ENCODE measurements around the gene MTA3.

The MTA3 gene

GRCh38 chr2:42792087-42792582 lies 223.7 kb downstream of the MTA3 start:
- peak overlapping the region; percentile 57 for H3K27ac ChIP-seq (replicated peaks)
- H3K27me3 ChIP-seq (ENCODE audit: insufficient read depth, poor library complexity, severe bottlenecking): no peaks in the 10 kb centered on the region
- peak overlapping the region; percentile 52 for H3K4me3 ChIP-seq (replicated peaks; ENCODE audit: insufficient read depth, low read length)
- peak; percentile 36 to 72 for DNase-seq (ENCODE audit: low read depth in 1 of 2, low spot score in 1 of 2)
- TF ChIP-seq POLR2AphosphoS5 (IDR thresholded peaks at IDR 0.05; ENCODE audit: low read depth) (peak; percentile 57), SPI1 (IDR thresholded peaks at IDR 0.05; ENCODE audit: borderline replicate concordance, low read depth) (peak; percentile 93), CTCF (IDR thresholded peaks at IDR 0.05; ENCODE audit: insufficient read depth, low read length) (no peak), REST (IDR thresholded peaks at IDR 0.05; ENCODE audit: insufficient replicate concordance, low read depth) (no peak)

GRCh38 chr2:42792583-42793333 lies 224.3 kb downstream of the MTA3 start, which contains the start of gene HAAO:
HAAO (minus strand) TSS chr2:42792583; CDS start chr2:42792536, 47 bp downstream.
- peak within 1 kb of the TSS; percentile 57 for H3K27ac ChIP-seq (replicated peaks)
- DNase-seq (ENCODE audit: low read depth in 1 of 2, low spot score in 1 of 2): no peak
- peak within 1 kb of the TSS; percentile 52 for H3K4me3 ChIP-seq (replicated peaks; ENCODE audit: insufficient read depth, low read length)

More at GRCh38 chr2:42792583-42793333, 224.3 kb downstream of the MTA3 start, which contains the start of gene HAAO:
- no peak for TF ChIP-seq CTCF (IDR thresholded peaks at IDR 0.05; ENCODE audit: insufficient read depth, low read length)
- TF ChIP-seq SPI1 (IDR thresholded peaks at IDR 0.05; ENCODE audit: borderline replicate concordance, low read depth): no peak
- TF ChIP-seq REST (IDR thresholded peaks at IDR 0.05; ENCODE audit: insufficient replicate concordance, low read depth): no peak
- no peak for TF ChIP-seq GABPA (IDR thresholded peaks at IDR 0.05; ENCODE audit: low read depth)
- no peak for TF ChIP-seq POLR2AphosphoS5 (IDR thresholded peaks at IDR 0.05; ENCODE audit: low read depth)
- no peaks in the 10 kb centered on the region for H3K27me3 ChIP-seq (ENCODE audit: insufficient read depth, poor library complexity, severe bottlenecking)
